HG03280 (cell line): ENCODE measurements around the gene EPS8.

Source experiments
- ATAC-seq: cut with Tn5 transposase; IDR thresholded peaks from one replicate; pipeline ENCODE4 v1.9.1; 2021; ENCODE audit warnings: mild to moderate bottlenecking, moderate library complexity; ENCODE audit not compliant: unreplicated experiment

Gene EPS8

GRCh38 chr12:15789220-15790171 is at the start of gene EPS8:
Gene EPS8, minus strand, starts transcription at chr12:15789388. Its CDS starts 106,437 bp downstream, at chr12:15682951.
- ATAC-seq, result peak; percentile 92

- ATAC-seq, result no peak
Observed at GRCh38 chr12:15837141-15837790, 48.1 kb upstream of the EPS8 start.

GRCh38 chr12:15834575-15834974 is 45.4 kb upstream of the EPS8 start:
- ATAC-seq, result no peak

GRCh38 chr12:15831315-15831978 is 42.3 kb upstream of the EPS8 start:
- ATAC-seq, result no peak

- ATAC-seq, result no peak
Observed at GRCh38 chr12:15830538-15830937, 41.4 kb upstream of the EPS8 start.

- no peak for ATAC-seq
Observed at GRCh38 chr12:15829949-15830348, 40.8 kb upstream of the EPS8 start.

- ATAC-seq, result no peak
Observed at GRCh38 chr12:15829255-15829654, 40.1 kb upstream of the EPS8 start.

GRCh38 chr12:15827136-15827535 is 37.9 kb upstream of the EPS8 start:
- ATAC-seq, result no peak

GRCh38 chr12:15824516-15824915 is 35.3 kb upstream of the EPS8 start:
- no peak for ATAC-seq

- no peak for ATAC-seq
Observed at GRCh38 chr12:15823360-15824128, 34.4 kb upstream of the EPS8 start.

GRCh38 chr12:15819644-15820437 is 30.7 kb upstream of the EPS8 start:
- ATAC-seq, result no peak

GRCh38 chr12:15818418-15818817 is 29.2 kb upstream of the EPS8 start:
- ATAC-seq, result no peak

GRCh38 chr12:15815730-15816129 is 26.5 kb upstream of the EPS8 start:
- ATAC-seq, result no peak

- no peak for ATAC-seq
Observed at GRCh38 chr12:15811214-15812127, 22.3 kb upstream of the EPS8 start.

- ATAC-seq, result no peak
Observed at GRCh38 chr12:15808652-15809051, 19.5 kb upstream of the EPS8 start.

GRCh38 chr12:15808250-15808649 is 19.1 kb upstream of the EPS8 start:
- ATAC-seq, result no peak

GRCh38 chr12:15806826-15807225 is 17.6 kb upstream of the EPS8 start:
- ATAC-seq, result no peak

GRCh38 chr12:15801770-15802744 is 12.9 kb upstream of the EPS8 start:
- ATAC-seq, result no peak
